ENCODE data around the gene SIRT5.

The SIRT5 gene

DNA sequence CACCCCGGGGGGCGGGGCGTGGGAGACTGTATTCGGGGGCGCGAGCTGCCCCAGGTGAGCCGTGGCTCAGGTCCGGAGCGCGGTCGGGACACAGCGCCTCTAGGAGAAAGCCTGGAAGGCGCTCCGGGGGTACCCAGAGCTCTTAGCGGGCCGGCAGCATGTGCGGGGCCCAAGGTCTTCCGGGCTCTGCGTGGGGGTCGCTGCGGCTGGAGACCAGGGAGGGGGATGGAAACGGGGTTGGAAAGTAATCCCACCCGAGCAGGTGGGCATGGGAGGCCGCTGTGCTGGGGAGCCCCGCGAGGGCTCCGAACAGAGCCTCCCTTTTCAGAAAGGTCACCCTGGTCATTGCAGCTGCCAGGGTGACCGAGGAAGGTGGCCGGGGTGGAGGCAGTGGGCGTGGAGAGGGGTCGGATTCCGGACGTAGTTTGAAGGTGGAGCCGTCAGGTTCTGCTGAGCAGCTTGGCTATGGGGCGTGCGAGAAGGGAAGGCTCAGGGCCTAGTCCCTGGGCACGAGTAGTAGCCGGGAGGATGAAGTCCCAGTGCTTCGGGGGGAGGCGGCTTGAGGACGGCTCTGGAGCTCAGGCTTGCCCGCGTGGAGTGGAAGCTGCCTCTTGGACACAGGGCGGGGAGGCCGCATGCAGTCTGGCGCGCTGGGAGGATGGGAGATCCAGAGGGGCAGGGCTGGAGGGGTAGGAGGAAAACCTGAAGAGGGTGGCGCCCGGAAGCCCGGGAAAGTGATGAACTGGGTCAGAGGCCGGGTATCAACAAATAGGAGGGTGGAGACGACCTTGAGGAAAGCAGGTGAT, at the start of gene SIRT5 (continued):
- no peak for TF ChIP-seq TRIM28 (IDR thresholded peaks at IDR 0.05; ENCODE audit: borderline replicate concordance, low read length)
- TF ChIP-seq KLF7 (tag by site-specific recombination; IDR thresholded peaks at IDR 0.05; ENCODE audit: borderline replicate concordance) = peak; percentile 91; the same call in 1 of the 2 replicates
- TF ChIP-seq ZNF133 (tag by site-specific recombination; IDR thresholded peaks at IDR 0.05) = no peak
- no peak for TF ChIP-seq ZNF510 (tag by site-specific recombination; IDR thresholded peaks at IDR 0.05; ENCODE audit: insufficient replicate concordance)
- TF ChIP-seq, protein P1, sequence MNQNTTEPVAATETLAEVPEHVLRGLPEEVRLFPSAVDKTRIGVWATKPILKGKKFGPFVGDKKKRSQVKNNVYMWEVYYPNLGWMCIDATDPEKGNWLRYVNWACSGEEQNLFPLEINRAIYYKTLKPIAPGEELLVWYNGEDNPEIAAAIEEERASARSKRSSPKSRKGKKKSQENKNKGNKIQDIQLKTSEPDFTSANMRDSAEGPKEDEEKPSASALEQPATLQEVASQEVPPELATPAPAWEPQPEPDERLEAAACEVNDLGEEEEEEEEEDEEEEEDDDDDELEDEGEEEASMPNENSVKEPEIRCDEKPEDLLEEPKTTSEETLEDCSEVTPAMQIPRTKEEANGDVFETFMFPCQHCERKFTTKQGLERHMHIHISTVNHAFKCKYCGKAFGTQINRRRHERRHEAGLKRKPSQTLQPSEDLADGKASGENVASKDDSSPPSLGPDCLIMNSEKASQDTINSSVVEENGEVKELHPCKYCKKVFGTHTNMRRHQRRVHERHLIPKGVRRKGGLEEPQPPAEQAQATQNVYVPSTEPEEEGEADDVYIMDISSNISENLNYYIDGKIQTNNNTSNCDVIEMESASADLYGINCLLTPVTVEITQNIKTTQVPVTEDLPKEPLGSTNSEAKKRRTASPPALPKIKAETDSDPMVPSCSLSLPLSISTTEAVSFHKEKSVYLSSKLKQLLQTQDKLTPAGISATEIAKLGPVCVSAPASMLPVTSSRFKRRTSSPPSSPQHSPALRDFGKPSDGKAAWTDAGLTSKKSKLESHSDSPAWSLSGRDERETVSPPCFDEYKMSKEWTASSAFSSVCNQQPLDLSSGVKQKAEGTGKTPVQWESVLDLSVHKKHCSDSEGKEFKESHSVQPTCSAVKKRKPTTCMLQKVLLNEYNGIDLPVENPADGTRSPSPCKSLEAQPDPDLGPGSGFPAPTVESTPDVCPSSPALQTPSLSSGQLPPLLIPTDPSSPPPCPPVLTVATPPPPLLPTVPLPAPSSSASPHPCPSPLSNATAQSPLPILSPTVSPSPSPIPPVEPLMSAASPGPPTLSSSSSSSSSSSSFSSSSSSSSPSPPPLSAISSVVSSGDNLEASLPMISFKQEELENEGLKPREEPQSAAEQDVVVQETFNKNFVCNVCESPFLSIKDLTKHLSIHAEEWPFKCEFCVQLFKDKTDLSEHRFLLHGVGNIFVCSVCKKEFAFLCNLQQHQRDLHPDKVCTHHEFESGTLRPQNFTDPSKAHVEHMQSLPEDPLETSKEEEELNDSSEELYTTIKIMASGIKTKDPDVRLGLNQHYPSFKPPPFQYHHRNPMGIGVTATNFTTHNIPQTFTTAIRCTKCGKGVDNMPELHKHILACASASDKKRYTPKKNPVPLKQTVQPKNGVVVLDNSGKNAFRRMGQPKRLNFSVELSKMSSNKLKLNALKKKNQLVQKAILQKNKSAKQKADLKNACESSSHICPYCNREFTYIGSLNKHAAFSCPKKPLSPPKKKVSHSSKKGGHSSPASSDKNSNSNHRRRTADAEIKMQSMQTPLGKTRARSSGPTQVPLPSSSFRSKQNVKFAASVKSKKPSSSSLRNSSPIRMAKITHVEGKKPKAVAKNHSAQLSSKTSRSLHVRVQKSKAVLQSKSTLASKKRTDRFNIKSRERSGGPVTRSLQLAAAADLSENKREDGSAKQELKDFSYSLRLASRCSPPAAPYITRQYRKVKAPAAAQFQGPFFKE (tag by site-specific recombination; IDR thresholded peaks at IDR 0.05; ENCODE audit: borderline replicate concordance) = 0 out of 2 replicates have a peak, but pooled peaks have one; percentile 34
- TF ChIP-seq BCL6B (tag by site-specific recombination; IDR thresholded peaks at IDR 0.05) = no peak
- TF ChIP-seq ZNF664 (tag by site-specific recombination; IDR thresholded peaks at IDR 0.05) = no peak
- TF ChIP-seq, protein P2, sequence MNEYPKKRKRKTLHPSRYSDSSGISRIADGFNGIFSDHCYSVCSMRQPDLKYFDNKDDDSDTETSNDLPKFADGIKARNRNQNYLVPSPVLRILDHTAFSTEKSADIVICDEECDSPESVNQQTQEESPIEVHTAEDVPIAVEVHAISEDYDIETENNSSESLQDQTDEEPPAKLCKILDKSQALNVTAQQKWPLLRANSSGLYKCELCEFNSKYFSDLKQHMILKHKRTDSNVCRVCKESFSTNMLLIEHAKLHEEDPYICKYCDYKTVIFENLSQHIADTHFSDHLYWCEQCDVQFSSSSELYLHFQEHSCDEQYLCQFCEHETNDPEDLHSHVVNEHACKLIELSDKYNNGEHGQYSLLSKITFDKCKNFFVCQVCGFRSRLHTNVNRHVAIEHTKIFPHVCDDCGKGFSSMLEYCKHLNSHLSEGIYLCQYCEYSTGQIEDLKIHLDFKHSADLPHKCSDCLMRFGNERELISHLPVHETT (tag by site-specific recombination; IDR thresholded peaks at IDR 0.05) = peak; percentile 13; the same call in 1 of the 2 replicates
- TF ChIP-seq OSR2 (tag by site-specific recombination; IDR thresholded peaks at IDR 0.05) = peak; percentile 46; the same call in 1 of the 2 replicates
- TF ChIP-seq AEBP2 (tag by site-specific recombination; IDR thresholded peaks at IDR 0.05; ENCODE audit: borderline replicate concordance) = no peak
- TF ChIP-seq ZNF350 (tag by site-specific recombination; IDR thresholded peaks at IDR 0.05) = no peak
- TF ChIP-seq ZNF571 (tag by site-specific recombination; IDR thresholded peaks at IDR 0.05) = no peak
- no peak for TF ChIP-seq ZNF785 (tag by site-specific recombination; IDR thresholded peaks at IDR 0.05)
- peak; percentile 79 for TF ChIP-seq ZIC2 (tag by site-specific recombination; IDR thresholded peaks at IDR 0.05)
- TF ChIP-seq ZNF610 (tag by site-specific recombination; IDR thresholded peaks at IDR 0.05; ENCODE audit: borderline replicate concordance) = peak; percentile 59
- peak; percentile 93 for TF ChIP-seq PATZ1 (tag by site-specific recombination; IDR thresholded peaks at IDR 0.05)
- TF ChIP-seq ZNF223 (tag by site-specific recombination; IDR thresholded peaks at IDR 0.05) = peak; percentile 85
- TF ChIP-seq ZNF514 (tag by site-specific recombination; IDR thresholded peaks at IDR 0.05) = no peak
- TF ChIP-seq, protein P3, sequence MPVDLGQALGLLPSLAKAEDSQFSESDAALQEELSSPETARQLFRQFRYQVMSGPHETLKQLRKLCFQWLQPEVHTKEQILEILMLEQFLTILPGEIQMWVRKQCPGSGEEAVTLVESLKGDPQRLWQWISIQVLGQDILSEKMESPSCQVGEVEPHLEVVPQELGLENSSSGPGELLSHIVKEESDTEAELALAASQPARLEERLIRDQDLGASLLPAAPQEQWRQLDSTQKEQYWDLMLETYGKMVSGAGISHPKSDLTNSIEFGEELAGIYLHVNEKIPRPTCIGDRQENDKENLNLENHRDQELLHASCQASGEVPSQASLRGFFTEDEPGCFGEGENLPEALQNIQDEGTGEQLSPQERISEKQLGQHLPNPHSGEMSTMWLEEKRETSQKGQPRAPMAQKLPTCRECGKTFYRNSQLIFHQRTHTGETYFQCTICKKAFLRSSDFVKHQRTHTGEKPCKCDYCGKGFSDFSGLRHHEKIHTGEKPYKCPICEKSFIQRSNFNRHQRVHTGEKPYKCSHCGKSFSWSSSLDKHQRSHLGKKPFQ (tag by site-specific recombination; IDR thresholded peaks at IDR 0.05) = peak; percentile 3; the same call in 1 of the 2 replicates
- peak; percentile 79 for TF ChIP-seq ZNF341 (tag by site-specific recombination; IDR thresholded peaks at IDR 0.05; ENCODE audit: low read depth)
- TF ChIP-seq ZNF114 (tag by site-specific recombination; IDR thresholded peaks at IDR 0.05) = no peak
- no peak; the same call in 1 of the 2 replicates for TF ChIP-seq ZSCAN23 (tag by site-specific recombination; IDR thresholded peaks at IDR 0.05)
- no peak for TF ChIP-seq ZNF626 (tag by site-specific recombination; IDR thresholded peaks at IDR 0.05)

Measured in HEK293 (cell line).